Ascending aorta (tissue), 2 donors: ENCODE measurements around the gene RADIL. TPM values are rescaled to one million over a fixed set of nuclear protein-coding genes. Genes with fewer than 3 reads are reported as not detected.

ENCODE experiments used
- DNase-seq, 2 donors: peaks; one replicate each; pipeline ENCODE4 v3.0.0-alpha.2; 2019; ENCODE audit warnings: low spot score in 2 of 2
- H3K27ac ChIP-seq, 2 donors: fragments of 200-600 bp; sonication (generic); one replicate each; pipeline ENCODE4 v1.5.1; 2016 to 2017; ENCODE audit warnings: mild to moderate bottlenecking in 1 of 2
- H3K27me3 ChIP-seq: fragments of 200-600 bp; sonication (generic); one replicate; pipeline ENCODE4 v1.5.1; 2017
- H3K36me3 ChIP-seq, 2 donors: fragments of 200-600 bp; sonication (generic); one replicate each; pipeline ENCODE4 v1.5.1; 2016
- H3K4me1 ChIP-seq, 2 donors: fragments of 200-600 bp; sonication (generic); one replicate each; pipeline ENCODE4 v1.5.1; 2016 to 2017; ENCODE audit warnings: mild to moderate bottlenecking in 1 of 2
- H3K4me3 ChIP-seq, 2 donors: fragments of 200-600 bp; sonication (generic); one replicate each; pipeline ENCODE4 v1.5.1; 2016 to 2017; ENCODE audit warnings: mild to moderate bottlenecking in 1 of 2
- H3K9me3 ChIP-seq, 2 donors: fragments of 200-600 bp; sonication (generic); one replicate each; pipeline ENCODE4 v1.5.1; 2016
- intact Hi-C: fragments of 100-400 bp; cut with DNase I; formaldehyde crosslinking; loops from one replicate; pipeline ENCODE4 v1.15.1; 2023
- total RNA-seq: library from RNA; depleted of rRNA; stranded (reverse); fragments of >200 nt; gene quantifications from one replicate; pipeline ENCODE4 v1.1.0, GENCODE V29; 2016
- TF ChIP-seq, protein P1 (sequence below), 3 experiments: fragments of 200-600 bp in 2 of 3; fragments of 450-650 bp in 1 of 3; sonication (generic) in 2 of 3; IDR thresholded peaks; one replicate each; pipeline ENCODE4 v1.5.1; 2016 to 2019; ENCODE audit warnings: antibody characterized with exemption in 3 of 3, mild to moderate bottlenecking in 1 of 3, moderate library complexity in 1 of 3

The RADIL gene
- total RNA-seq, 1 donor from 2014 or later: 42.4 TPM

DNA sequence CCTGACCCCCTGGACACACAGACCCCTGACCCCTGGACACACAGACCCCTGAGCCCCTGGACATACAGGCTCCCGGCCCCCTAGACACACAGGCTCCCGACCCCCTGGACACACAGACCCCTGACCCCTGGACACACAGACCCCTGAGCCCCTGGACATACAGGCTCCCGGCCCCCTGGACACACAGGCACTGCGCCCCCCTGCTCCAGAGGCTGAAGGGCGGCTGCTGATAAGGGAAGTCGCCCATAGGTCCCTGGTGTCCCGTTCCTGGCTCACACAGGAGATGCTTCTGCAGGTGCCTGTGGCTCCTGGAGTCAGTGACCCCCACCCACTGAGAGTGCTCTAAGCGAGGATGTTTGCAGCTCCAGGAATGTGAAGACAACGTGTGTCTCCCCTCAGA, 111.8 kb downstream of the RADIL start:
- intact Hi-C loops: loop anchor here (10.0 kb wide), 1 partner anchor 203 kb away; no protein-coding TSS in a partner anchor
- H3K36me3 ChIP-seq: peaks cover 3 to 23% of the 10 kb centered on the region in 2 donors
- DNase-seq: no peak
- H3K9me3 ChIP-seq: no peaks in the 10 kb centered on the region
- TF ChIP-seq, protein P1, sequence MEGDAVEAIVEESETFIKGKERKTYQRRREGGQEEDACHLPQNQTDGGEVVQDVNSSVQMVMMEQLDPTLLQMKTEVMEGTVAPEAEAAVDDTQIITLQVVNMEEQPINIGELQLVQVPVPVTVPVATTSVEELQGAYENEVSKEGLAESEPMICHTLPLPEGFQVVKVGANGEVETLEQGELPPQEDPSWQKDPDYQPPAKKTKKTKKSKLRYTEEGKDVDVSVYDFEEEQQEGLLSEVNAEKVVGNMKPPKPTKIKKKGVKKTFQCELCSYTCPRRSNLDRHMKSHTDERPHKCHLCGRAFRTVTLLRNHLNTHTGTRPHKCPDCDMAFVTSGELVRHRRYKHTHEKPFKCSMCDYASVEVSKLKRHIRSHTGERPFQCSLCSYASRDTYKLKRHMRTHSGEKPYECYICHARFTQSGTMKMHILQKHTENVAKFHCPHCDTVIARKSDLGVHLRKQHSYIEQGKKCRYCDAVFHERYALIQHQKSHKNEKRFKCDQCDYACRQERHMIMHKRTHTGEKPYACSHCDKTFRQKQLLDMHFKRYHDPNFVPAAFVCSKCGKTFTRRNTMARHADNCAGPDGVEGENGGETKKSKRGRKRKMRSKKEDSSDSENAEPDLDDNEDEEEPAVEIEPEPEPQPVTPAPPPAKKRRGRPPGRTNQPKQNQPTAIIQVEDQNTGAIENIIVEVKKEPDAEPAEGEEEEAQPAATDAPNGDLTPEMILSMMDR (IDR thresholded peaks at IDR 0.05): no peak
- no peak overlapping the region for H3K4me3 ChIP-seq
- peaks cover 5 to 9% of the 10 kb centered on the region in 2 donors for H3K4me1 ChIP-seq
- no peaks in the 10 kb centered on the region for H3K27me3 ChIP-seq
- no peak overlapping the region for H3K27ac ChIP-seq

DNA sequence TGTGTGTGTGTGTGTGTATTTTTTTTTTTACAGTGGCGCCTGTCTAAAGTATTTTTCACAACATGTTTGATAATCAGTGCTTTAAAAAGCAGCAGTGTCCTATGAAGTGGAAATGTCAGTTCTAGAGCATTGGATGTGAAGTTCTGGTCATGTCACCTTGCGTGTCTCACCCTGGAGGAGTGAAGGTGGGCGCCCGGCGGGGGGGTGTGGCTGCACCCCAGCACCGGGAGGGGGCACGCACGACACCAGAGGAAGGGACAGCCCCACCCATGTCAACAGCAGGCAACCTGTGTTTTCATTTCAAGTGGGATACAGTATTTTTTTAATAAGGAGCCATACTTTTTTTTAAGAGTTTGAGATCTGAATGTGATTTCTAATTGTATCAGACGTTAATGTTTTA, 112.6 kb downstream of the RADIL start:
- H3K4me1 ChIP-seq: peaks cover 2 to 5% of the 10 kb centered on the region in 2 donors
- H3K9me3 ChIP-seq: no peaks in the 10 kb centered on the region
- TF ChIP-seq, protein P1 (IDR thresholded peaks at IDR 0.05): no peak
- H3K27me3 ChIP-seq: no peaks in the 10 kb centered on the region
- no peak overlapping the region for H3K27ac ChIP-seq
- peaks cover 3 to 23% of the 10 kb centered on the region in 2 donors for H3K36me3 ChIP-seq
- DNase-seq: no peak
- intact Hi-C loops: loop anchor here (10.0 kb wide), 1 partner anchor 204 kb away; no protein-coding TSS in a partner anchor
- H3K4me3 ChIP-seq: no peak overlapping the region

DNA sequence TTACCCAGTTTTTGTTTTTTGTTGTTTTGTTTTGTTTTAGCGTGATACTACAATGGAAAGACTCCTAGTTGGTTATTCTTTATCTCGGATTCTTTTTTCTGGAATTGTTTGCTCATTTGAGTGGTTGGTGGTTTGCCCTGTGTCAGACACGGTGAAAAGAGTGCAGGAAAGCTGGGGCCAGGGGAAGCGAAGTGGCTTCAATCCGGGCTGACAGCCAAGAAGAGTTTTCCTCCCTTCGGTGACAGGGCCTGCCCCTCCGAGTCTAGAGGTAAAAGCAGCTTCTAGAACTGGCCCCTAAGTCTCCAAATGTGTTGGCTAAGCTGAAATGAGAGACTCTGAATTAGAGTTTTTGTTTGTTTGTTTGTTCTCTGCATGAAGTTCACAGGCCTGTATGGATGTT, 113.8 kb downstream of the RADIL start:
- H3K27me3 ChIP-seq: no peaks in the 10 kb centered on the region
- no peaks in the 10 kb centered on the region for H3K9me3 ChIP-seq
- no peak for DNase-seq
- TF ChIP-seq, protein P1 (IDR thresholded peaks at IDR 0.05): no peak
- peaks cover 2 to 5% of the 10 kb centered on the region in 2 donors for H3K4me1 ChIP-seq
- H3K27ac ChIP-seq: peak overlapping the region in 1 of 2 donors; percentile 9
- H3K4me3 ChIP-seq: no peak overlapping the region
- intact Hi-C loops: loop anchor here (10.0 kb wide), 1 partner anchor 205 kb away; no protein-coding TSS in a partner anchor
- H3K36me3 ChIP-seq: peaks cover 7 to 29% of the 10 kb centered on the region in 2 donors

DNA sequence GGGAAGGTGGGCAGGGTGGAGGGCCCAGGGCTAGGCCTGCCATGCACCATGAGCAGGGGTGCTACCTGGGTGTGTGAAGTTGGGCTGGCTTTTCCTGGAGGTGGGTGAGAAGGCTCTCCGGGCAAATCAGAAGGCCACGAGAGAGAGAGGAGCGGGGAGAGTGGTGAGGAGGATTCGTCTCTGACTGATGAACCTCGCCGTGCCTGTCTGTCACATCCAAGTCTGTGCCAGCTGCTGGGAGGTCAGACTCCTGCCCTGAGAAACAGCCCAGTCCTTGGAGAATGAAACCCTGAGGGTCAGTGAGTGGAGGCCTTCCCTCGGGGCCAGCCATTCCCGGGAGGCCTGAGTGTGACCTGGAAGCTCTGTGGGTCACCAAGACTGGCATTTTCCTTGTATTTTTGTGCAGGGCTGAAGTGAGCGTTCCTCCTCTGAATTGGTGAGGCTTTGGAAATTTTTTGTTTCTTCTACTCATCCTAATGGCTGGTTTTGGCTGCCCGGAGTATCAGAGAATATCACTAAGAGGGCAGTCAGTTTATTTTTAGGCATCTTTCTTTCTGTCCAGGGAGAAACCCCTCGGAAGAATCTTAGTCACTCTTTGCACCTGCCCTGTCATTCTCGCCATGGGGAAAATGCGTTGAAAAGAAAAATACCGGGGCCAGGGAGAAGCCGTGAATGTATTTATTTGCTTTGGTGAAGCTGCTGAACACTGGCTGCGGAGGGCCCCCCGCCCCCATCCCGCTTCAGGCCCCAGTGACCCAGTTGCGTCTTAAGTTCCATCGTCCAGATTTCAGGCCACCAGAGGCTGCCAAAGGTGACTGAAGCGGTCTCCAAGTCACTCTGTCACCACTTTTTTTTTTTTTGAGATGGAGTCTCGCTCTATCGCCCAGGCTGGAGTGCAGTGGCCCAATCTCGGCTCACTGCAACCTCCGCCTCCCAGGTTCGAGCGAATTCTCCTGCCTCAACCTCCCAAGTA, 114.6 kb downstream of the RADIL start:
- no peak for DNase-seq
- Histone ChIP-seq H3K4me1 (no peaks in the 10 kb centered on the region), H3K4me3 (no peak overlapping the region), H3K9me3 (no peaks in the 10 kb centered on the region), H3K27me3 (no peaks in the 10 kb centered on the region), H3K27ac (peak overlapping the region in 1 of 2 donors; percentile 9), H3K36me3 (peaks cover 12 to 38% of the 10 kb centered on the region in 2 donors)
- intact Hi-C loops: no loop called here
- TF ChIP-seq, protein P1 (IDR thresholded peaks at IDR 0.05): no peak

DNA sequence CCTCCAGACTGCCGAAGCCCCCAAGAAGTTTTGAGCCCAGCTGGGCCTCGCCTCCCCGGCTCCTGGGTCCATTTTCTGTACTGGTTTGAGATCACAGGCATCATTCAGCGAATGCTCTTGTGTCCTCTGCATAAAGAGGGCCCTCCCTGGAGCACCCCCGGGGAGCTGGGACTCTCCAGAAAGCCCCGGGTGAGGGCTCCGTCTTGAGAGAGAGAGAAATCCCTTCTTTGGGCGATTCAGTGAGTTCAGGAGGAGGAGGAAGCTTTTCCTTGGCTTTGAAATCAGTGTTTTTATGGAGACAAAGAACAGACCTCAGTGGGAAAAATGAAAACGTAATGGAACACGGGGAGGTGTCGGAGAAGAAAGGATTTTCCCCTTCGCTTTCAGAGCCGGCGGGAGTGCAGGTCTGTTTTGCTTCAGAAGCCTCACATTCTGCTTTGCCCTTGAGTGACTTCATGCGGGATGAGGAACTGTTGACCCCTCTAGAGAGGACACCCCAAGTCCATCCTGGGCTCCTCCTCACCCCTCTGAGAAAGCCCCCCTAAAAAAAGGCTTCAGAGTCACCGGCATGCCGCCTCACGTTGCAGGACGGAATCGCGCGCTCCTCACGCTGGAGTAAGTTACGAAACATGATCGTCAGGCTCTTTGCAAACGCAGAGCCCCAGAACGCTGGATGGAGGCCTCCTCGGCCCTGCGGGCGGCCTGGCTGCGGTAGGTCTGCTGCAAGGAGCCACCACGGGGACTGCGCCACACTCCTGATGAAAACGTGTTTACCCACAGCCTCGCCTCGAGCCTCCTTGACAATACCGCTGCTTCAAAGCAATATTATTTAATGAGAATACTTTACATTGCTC, 116.6 kb downstream of the RADIL start:
- no peak overlapping the region for H3K4me3 ChIP-seq
- H3K27ac ChIP-seq: no peak overlapping the region
- intact Hi-C loops: no loop called here
- peaks cover 32 to 50% of the 10 kb centered on the region in 2 donors for H3K36me3 ChIP-seq
- no peaks in the 10 kb centered on the region for H3K9me3 ChIP-seq
- no peaks in the 10 kb centered on the region for H3K4me1 ChIP-seq
- TF ChIP-seq, protein P1 (IDR thresholded peaks at IDR 0.05): no peak
- H3K27me3 ChIP-seq: no peaks in the 10 kb centered on the region
- no peak for DNase-seq
